ENCODE data around the gene METAP1.

DNA sequence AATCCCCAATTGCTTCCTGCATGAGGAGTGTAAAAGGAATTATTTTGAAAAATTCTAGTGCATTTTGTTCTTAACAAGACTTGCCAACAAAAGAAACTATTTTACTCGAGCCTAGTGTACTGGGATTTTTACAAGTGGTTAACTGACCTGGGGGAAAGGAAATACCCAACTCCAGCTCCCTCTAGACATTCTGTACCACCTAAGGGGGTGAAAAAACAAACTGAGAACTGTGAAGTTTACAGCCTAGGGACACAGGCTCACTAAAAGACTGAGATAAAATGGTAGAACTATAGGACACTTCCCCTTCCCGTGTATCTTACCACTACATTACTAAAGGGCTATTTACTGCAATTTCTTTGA, 95.7 kb downstream of the METAP1 start:
- TF ChIP-seq POLR2A (IDR thresholded peaks at IDR 0.05) (no peak), EP300 (IDR thresholded peaks at IDR 0.05) (no peak), POLR2AphosphoS5 (IDR thresholded peaks at IDR 0.05) (no peak)
- TF ChIP-seq, protein P1, sequence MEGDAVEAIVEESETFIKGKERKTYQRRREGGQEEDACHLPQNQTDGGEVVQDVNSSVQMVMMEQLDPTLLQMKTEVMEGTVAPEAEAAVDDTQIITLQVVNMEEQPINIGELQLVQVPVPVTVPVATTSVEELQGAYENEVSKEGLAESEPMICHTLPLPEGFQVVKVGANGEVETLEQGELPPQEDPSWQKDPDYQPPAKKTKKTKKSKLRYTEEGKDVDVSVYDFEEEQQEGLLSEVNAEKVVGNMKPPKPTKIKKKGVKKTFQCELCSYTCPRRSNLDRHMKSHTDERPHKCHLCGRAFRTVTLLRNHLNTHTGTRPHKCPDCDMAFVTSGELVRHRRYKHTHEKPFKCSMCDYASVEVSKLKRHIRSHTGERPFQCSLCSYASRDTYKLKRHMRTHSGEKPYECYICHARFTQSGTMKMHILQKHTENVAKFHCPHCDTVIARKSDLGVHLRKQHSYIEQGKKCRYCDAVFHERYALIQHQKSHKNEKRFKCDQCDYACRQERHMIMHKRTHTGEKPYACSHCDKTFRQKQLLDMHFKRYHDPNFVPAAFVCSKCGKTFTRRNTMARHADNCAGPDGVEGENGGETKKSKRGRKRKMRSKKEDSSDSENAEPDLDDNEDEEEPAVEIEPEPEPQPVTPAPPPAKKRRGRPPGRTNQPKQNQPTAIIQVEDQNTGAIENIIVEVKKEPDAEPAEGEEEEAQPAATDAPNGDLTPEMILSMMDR (IDR thresholded peaks at IDR 0.05) = no peak

Measured in gastroesophageal sphincter (tissue), 3 donors.